Measurements from ENCODE around the gene TCHH.

Gene TCHH

GRCh38 chr1:152067150-152067549 is 48.1 kb downstream of the TCHH start:
- in situ Hi-C loops (cut with MboI; ENCODE audit: low sequenced_read_pairs, unreplicated experiment), result loop anchor here (10.0 kb wide), 1 partner anchor 378 kb away; no protein-coding TSS in a partner anchor
- DNase-seq (ENCODE audit: low spot score), result no peak
- no peak for TF ChIP-seq CTCF (IDR thresholded peaks at IDR 0.05; ENCODE audit: borderline replicate concordance, control extremely low read depth, extremely low read depth, insufficient read depth, missing control alignments)

GRCh38 chr1:152061952-152062351 is 53.3 kb downstream of the TCHH start:
- in situ Hi-C loops (cut with MboI; ENCODE audit: low sequenced_read_pairs, unreplicated experiment), result loop anchor here (10.0 kb wide), 1 partner anchor 383 kb away; no protein-coding TSS in a partner anchor
- no peak for DNase-seq (ENCODE audit: low spot score)
- no peak for TF ChIP-seq CTCF (IDR thresholded peaks at IDR 0.05; ENCODE audit: borderline replicate concordance, control extremely low read depth, extremely low read depth, insufficient read depth, missing control alignments)
